Psoas muscle (tissue), 8 donors: Measurements from ENCODE around the gene PRELID1. TPM values are rescaled to one million over a fixed set of nuclear protein-coding genes. Genes with fewer than 3 reads are reported as not detected.
A peak's percentile ranks its signal among the peaks of the same experiment; 100 is the strongest.

Experiments used
- ATAC-seq, 4 donors: fragments of 200-7000 bp; cut with Tn5 transposase; one replicate each; pipeline ENCODE4 v1.9.1; 2020; ENCODE audit warnings: moderate library complexity in 3 of 4, mild to moderate bottlenecking in 2 of 4
- DNase-seq, 2 donors: peaks; one replicate each; pipeline ENCODE4 v3.0.0-alpha.2; 2020
- H3K27ac ChIP-seq: fragments of 200-600 bp; one replicate; pipeline ENCODE4 v1.8.0; 2022
- H3K27me3 ChIP-seq, 3 donors: fragments of 200-600 bp in 1 of 3; one replicate each; pipeline versions ENCODE4 v1.6.1 to v1.8.0; 2013 to 2022; ENCODE audit warnings: low read length in 2 of 3, mild to moderate bottlenecking in 2 of 3, moderate library complexity in 1 of 3; ENCODE audit not compliant: insufficient read depth in 3 of 3
- H3K36me3 ChIP-seq, 2 donors: fragments of 200-600 bp in 1 of 2; one replicate each; pipeline versions ENCODE4 v1.6.1 to v1.8.0; 2013 to 2022; ENCODE audit warnings: low read depth in 1 of 2, mild to moderate bottlenecking in 1 of 2, moderate library complexity in 1 of 2; ENCODE audit not compliant: insufficient read depth in 1 of 2
- H3K4me1 ChIP-seq: fragments of 200-600 bp; one replicate; pipeline ENCODE4 v1.8.0; 2022
- H3K4me3 ChIP-seq: fragments of 200-600 bp; one replicate; pipeline ENCODE4 v1.8.0; 2022; ENCODE audit warnings: mild to moderate bottlenecking
- H3K9me3 ChIP-seq: fragments of 200-600 bp; one replicate; pipeline ENCODE4 v1.8.0; 2022
- WGBS, 3 donors: extraction: QIAGEN DNeasy Blood & Tissue Kit; methylation state at CpG; one replicate each; pipeline versions ENCODE4 v1.1.6 to v1.1.7; 2013; 5-methylcytosine and 5-hydroxymethylcytosine counted together
- intact Hi-C, 2 donors: fragments of 100-400 bp; cut with DNase I; formaldehyde crosslinking; loops; one replicate each; pipeline versions ENCODE4 v1.11.0 to v1.14.2; 2022
- polyA plus RNA-seq, 3 donors: library from polyadenylated mRNA; stranded (reverse); fragments of 200-250 nt; gene quantifications; one replicate each; pipeline ENCODE4 v1.2.3, GENCODE V29; 2013
- total RNA-seq, 4 donors: library from RNA; stranded (reverse); fragmentation: NEBNext Ultra II Directional in 2 of 4; extraction: Animal tissue kit (Norgen Biotek cat#: 25700) in 2 of 4; gene quantifications; one replicate each; pipeline versions ENCODE4 v1.2.1 to v1.2.4, GENCODE V29; 2021 to 2023
- TF ChIP-seq, protein P1 (sequence below): fragments of 200-600 bp; IDR thresholded peaks from one replicate; pipeline ENCODE4 v1.8.0; 2022; ENCODE audit warnings: antibody characterized with exemption
- donor health status: healthy with polysubstance abuse.
- donor health status: DM: no; HTN: no; CAD: no; lungs with moderate emphysema.
- donor health status: Bipolar disorder and iron deficiency.
- donor health status: healthy.
- donor health status: DM: yes; HTN: yes; CAD: no.
- donor health status: DM: no; HTN: no; CAD: no.
- donor health status: DM: no; HTN: no; CAD: no.
- donor health status: DM: yes; HTN: yes; CAD: no.

PRELID1 gene
- total and polyA plus RNA-seq, 7 donors = 19.9 to 201 (median 53.9) TPM

DNA sequence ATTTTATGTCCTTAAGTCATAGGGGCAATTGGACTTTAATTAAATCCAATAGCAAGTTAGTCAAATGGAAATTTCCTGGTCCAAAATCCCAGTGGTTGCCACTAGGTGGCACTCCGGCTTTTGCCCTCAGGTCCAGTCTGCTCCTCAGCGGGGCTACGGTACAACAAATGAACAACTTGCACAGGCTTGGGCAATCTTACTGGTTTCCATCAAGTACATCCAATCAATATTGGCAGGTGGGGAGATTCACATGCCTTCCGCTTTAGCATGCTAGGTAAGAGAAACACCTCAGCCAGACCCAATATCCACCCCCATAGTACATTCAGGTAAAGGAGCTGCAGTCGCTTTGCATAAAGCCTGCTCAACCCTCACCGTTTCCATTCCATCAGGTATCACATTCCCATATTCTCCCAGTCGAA lies 14.4 kb downstream of the PRELID1 start:
- peak; percentile 64 to 77 (median 70) for ATAC-seq
- H3K4me1 ChIP-seq = peaks cover 2% of the 10 kb centered on the region
- intact Hi-C loops = loop anchor here (2.0 to 10.0 kb wide), 3 partner anchors 49 to 139 kb away; no protein-coding TSS in a partner anchor

DNA sequence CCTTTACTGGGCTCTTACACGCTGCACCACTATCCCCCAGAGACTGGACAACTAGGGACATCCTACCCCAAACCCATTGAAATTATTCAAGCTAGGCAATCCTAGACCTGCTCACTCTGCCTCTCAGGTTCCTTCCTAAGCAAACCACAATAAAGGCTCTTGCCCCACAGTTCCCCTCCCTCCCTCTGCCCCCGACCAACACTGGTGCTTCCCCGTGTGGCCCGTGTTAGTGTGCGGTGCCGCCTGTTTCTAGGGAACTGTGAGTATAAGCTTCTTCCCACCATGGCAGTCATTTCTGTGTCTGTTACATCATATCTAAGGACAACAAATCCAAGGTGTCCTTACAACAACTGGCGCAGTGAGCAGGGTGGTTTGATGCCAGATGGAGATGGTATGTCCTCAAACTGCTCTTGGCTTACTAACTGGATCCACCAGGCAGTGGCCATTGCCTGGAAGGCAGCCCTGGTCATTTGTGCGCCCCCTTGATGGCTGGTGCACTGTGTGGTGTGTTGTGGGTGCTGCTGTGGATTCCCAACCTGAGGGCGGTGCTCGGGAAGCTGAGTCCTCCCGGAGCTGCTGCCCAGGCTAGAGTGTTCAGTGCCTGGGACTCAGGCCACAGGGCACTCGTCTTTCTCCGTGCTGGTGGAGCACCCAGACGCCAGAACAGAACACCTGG lies 16.5 kb downstream of the PRELID1 start:
- no peaks in the 10 kb centered on the region for H3K9me3 ChIP-seq
- intact Hi-C loops = loop anchor here in 1 of 2 donors (5.0 to 10.0 kb wide), 2 partner anchors 47 to 135 kb away; no protein-coding TSS in a partner anchor
- peaks cover 0 to 9% of the 10 kb centered on the region in 2 donors for H3K36me3 ChIP-seq
- H3K27ac ChIP-seq = no peak overlapping the region
- TF ChIP-seq, protein P1, sequence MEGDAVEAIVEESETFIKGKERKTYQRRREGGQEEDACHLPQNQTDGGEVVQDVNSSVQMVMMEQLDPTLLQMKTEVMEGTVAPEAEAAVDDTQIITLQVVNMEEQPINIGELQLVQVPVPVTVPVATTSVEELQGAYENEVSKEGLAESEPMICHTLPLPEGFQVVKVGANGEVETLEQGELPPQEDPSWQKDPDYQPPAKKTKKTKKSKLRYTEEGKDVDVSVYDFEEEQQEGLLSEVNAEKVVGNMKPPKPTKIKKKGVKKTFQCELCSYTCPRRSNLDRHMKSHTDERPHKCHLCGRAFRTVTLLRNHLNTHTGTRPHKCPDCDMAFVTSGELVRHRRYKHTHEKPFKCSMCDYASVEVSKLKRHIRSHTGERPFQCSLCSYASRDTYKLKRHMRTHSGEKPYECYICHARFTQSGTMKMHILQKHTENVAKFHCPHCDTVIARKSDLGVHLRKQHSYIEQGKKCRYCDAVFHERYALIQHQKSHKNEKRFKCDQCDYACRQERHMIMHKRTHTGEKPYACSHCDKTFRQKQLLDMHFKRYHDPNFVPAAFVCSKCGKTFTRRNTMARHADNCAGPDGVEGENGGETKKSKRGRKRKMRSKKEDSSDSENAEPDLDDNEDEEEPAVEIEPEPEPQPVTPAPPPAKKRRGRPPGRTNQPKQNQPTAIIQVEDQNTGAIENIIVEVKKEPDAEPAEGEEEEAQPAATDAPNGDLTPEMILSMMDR = no peak
- H3K4me1 ChIP-seq = no peaks in the 10 kb centered on the region
- H3K4me3 ChIP-seq = no peak overlapping the region
- peak in 3 of 4 donors; percentile 56 to 62 (median 58) for ATAC-seq
- WGBS, 3 donors = 81 to 92% (median 83%) methylated on average over 14 of the region's 14 CpGs
- peak in 1 of 2 donors; percentile 49 for DNase-seq
- H3K27me3 ChIP-seq = no peaks in the 10 kb centered on the region

More for the DNA sequence above, 14.4 kb downstream of the PRELID1 start:
- peak; percentile 62 to 75 for DNase-seq
- Histone ChIP-seq H3K27me3 (no peaks in the 10 kb centered on the region), H3K4me3 (no peak overlapping the region), H3K27ac (no peak overlapping the region), H3K9me3 (no peaks in the 10 kb centered on the region), H3K36me3 (peaks cover 0 to 9% of the 10 kb centered on the region in 2 donors)
- WGBS, 3 donors = 32 to 40% (median 33%) methylated on average over 7 of the region's 7 CpGs
- TF ChIP-seq, protein P1 = peak; percentile 86

DNA sequence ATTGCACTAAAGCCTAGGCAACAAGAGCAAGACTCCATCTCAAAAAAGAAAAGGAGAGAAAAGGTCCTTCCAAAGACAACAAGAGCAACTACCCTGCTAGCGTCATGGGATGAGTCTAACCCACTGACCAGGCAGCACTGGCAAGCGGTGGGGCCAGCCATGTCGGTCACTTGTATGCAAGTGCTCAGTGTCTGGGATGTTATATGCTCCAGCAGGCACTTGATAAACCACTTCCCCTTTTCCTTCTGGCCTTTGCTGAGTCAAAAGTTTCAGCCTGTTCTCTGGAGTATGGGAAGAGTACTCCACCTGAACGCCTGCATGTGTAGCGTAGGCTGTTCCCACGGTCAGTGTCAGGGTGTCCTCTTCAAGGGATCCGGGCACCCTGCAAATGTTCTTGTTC lies 17.3 kb downstream of the PRELID1 start:
- H3K27me3 ChIP-seq = no peaks in the 10 kb centered on the region
- no peak overlapping the region for H3K27ac ChIP-seq
- TF ChIP-seq, protein P1 = no peak
- no peaks in the 10 kb centered on the region for H3K4me1 ChIP-seq
- H3K4me3 ChIP-seq = no peak overlapping the region
- H3K9me3 ChIP-seq = no peaks in the 10 kb centered on the region
- peak in 1 of 2 donors; percentile 42 for DNase-seq
- no peak for ATAC-seq
- intact Hi-C loops = no loop called here
- 89 to 97% (median 90%) methylated on average over 7 of the region's 7 CpGs for WGBS, 3 donors
- peaks cover 0 to 9% of the 10 kb centered on the region in 2 donors for H3K36me3 ChIP-seq

DNA sequence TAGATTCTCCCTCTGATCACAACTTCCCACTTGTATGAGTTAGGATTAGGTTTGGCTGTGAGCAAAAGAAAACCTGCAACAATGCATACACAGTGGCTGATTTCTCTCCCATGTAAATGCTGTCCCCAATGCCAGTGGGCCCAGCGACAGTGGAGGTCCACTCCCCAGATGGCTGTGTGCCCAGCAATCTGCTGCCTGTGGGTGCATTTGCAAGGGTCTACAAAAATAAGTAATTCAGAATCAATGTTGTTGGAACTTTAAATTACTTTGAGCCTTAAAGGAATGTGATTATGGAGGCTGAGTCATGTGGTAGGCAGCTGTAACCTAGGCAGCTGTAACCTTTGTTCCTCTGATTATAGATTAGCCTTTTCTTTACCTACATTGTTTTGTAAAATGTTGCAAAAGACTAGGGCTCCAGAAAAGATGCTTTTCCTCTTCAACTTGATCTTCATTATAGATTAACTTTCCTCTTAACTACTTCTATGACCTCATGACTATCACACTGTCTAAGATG lies 22.3 kb downstream of the PRELID1 start:
- DNase-seq = no peak
- TF ChIP-seq, protein P1 = no peak
- WGBS, 3 donors = 73 to 81% (median 79%) methylated on average over 1 of the region's 1 CpG
- no peak for ATAC-seq
- H3K4me3 ChIP-seq = no peak overlapping the region
- H3K36me3 ChIP-seq = peaks cover 0 to 40% of the 10 kb centered on the region in 2 donors
- intact Hi-C loops = no loop called here
- no peaks in the 10 kb centered on the region for H3K27me3 ChIP-seq
- H3K27ac ChIP-seq = no peak overlapping the region
- no peaks in the 10 kb centered on the region for H3K4me1 ChIP-seq
- no peaks in the 10 kb centered on the region for H3K9me3 ChIP-seq
